GM21381 (cell line): ENCODE data around the gene ZNF692.
"Not testable (repeated sequence)": the region's sequence is repeated elsewhere in the genome, so short reads cannot be mapped to it uniquely, and the experiment has no call there.

Experiments
- ATAC-seq: cut with Tn5 transposase; IDR thresholded peaks from one replicate; pipeline ENCODE4 v1.9.1; 2021; ENCODE audit warnings: mild to moderate bottlenecking, moderate library complexity; ENCODE audit not compliant: unreplicated experiment

Gene ZNF692

GRCh38 chr1:248850536-248851251 lies 8.2 kb downstream of the ZNF692 start:
- no peak for ATAC-seq

- ATAC-seq, result no peak
Observed at GRCh38 chr1:248850124-248850523, 8.8 kb downstream of the ZNF692 start.

GRCh38 chr1:248849637-248850036 lies 9.2 kb downstream of the ZNF692 start:
- ATAC-seq, result no peak

GRCh38 chr1:248849152-248849551 lies 9.7 kb downstream of the ZNF692 start:
- no peak for ATAC-seq

GRCh38 chr1:248848602-248849001 lies 10.3 kb downstream of the ZNF692 start:
- no peak for ATAC-seq

- ATAC-seq, result no peak
Observed at GRCh38 chr1:248847956-248848561, 10.8 kb downstream of the ZNF692 start.

GRCh38 chr1:248847181-248847955 lies 11.5 kb downstream of the ZNF692 start:
- ATAC-seq, result no peak

- ATAC-seq, result no peak
Observed at GRCh38 chr1:248844526-248844925, 14.4 kb downstream of the ZNF692 start.

- ATAC-seq, result no peak
Observed at GRCh38 chr1:248843687-248844086, 15.2 kb downstream of the ZNF692 start.

- ATAC-seq, result peak; percentile 15
Observed at GRCh38 chr1:248842781-248843331, 16.0 kb downstream of the ZNF692 start.

GRCh38 chr1:248841702-248842395 lies 17.0 kb downstream of the ZNF692 start:
- ATAC-seq, result no peak

- ATAC-seq, result no peak
Observed at GRCh38 chr1:248840946-248841345, 17.9 kb downstream of the ZNF692 start.

- no peak for ATAC-seq
Observed at GRCh38 chr1:248839168-248839555, 19.7 kb downstream of the ZNF692 start.

- ATAC-seq, result peak; percentile 64
Observed at GRCh38 chr1:248838357-248839167, 20.3 kb downstream of the ZNF692 start.

- peak; percentile 78 for ATAC-seq
Observed at GRCh38 chr1:248837781-248838356, 21.0 kb downstream of the ZNF692 start, which contains the start of gene ZNF672. Gene ZNF672, plus strand, starts transcription at chr1:248838224. Its CDS starts 9,051 bp downstream, at chr1:248847275.

- no peak for ATAC-seq
Observed at GRCh38 chr1:248837045-248837780, 21.7 kb downstream of the ZNF692 start.

- no peak for ATAC-seq
Observed at GRCh38 chr1:248834343-248834940, 24.4 kb downstream of the ZNF692 start.

GRCh38 chr1:248831842-248832241 lies 27.0 kb downstream of the ZNF692 start:
- no peak for ATAC-seq

GRCh38 chr1:248830718-248831017 lies 28.2 kb downstream of the ZNF692 start:
- not testable (repeated sequence) for ATAC-seq
